K562 (cell line): ENCODE results near the gene CLIP1. TPM values are rescaled to one million over a fixed set of nuclear protein-coding genes. Genes with fewer than 3 reads are reported as not detected.

Experiments used
- CBX1 ChIP-seq: sonication (generic); IDR thresholded peaks from 2 replicates; pipeline ENCODE4 v1.6.1; 2016; ENCODE audit warnings: antibody characterized with exemption, low read depth, mild to moderate bottlenecking
- CREB1 ChIP-seq, 2 experiments: sonication (generic) in 1 of 2; formaldehyde crosslinking in 1 of 2; IDR thresholded peaks; 2 replicates each; pipeline versions ENCODE4 v1.6.1 to v1.8.0; 2012 to 2022; ENCODE audit warnings: inconsistent platforms in 1 of 2, mild to moderate bottlenecking in 1 of 2, missing genetic modification reagents in 1 of 2, moderate library complexity in 1 of 2
- ETS2 ChIP-seq: IDR thresholded peaks from 2 replicates; pipeline ENCODE4 v1.6.1; 2016; ENCODE audit warnings: borderline replicate concordance, missing genetic modification characterization, mild to moderate bottlenecking, moderate library complexity, missing compliant biosample characterization; ENCODE audit not compliant: poor library complexity, severe bottlenecking
- ETV5 ChIP-seq: sonication (generic); formaldehyde crosslinking; IDR thresholded peaks from 2 replicates; pipeline ENCODE4 v1.4.0; 2020; ENCODE audit warnings: low read depth, mild to moderate bottlenecking, missing genetic modification reagents
- HNRNPH1 ChIP-seq: fragments of 200-400 bp; formaldehyde crosslinking; optimal IDR thresholded peaks from 2 replicates; pipeline ENCODE3; 2017; ENCODE audit warnings: low read depth, mild to moderate bottlenecking, low read length, moderate library complexity
- L3MBTL2 ChIP-seq: fragments of 450-650 bp; IDR thresholded peaks from 2 replicates; pipeline ENCODE4 v1.6.1; 2016; ENCODE audit warnings: mild to moderate bottlenecking, moderate library complexity
- MECOM ChIP-seq: fragments of 250-450 bp; sonication (Bioruptor Pico); IDR thresholded peaks from 2 replicates; pipeline ENCODE4 v1.8.0; 2022; ENCODE audit warnings: inconsistent platforms
- MTA3 ChIP-seq: fragments of 450-650 bp; formaldehyde crosslinking; IDR thresholded peaks from 2 replicates; pipeline ENCODE4 v1.6.1; 2017; ENCODE audit warnings: mild to moderate bottlenecking, borderline replicate concordance
- NFIC ChIP-seq: fragments of 450-650 bp; IDR thresholded peaks from 2 replicates; pipeline ENCODE4 v1.6.1; 2017; ENCODE audit warnings: mild to moderate bottlenecking, inconsistent platforms
- NFXL1 ChIP-seq: fragments of 450-650 bp; formaldehyde crosslinking; IDR thresholded peaks from 2 replicates; pipeline ENCODE4 v1.4.0; 2021; ENCODE audit warnings: mild to moderate bottlenecking
- SP1 ChIP-seq: sonication (generic); formaldehyde crosslinking; IDR thresholded peaks from 2 replicates; pipeline ENCODE4 v1.8.1; 2022; ENCODE audit warnings: mild to moderate bottlenecking, missing genetic modification reagents
- TGIF2 ChIP-seq: sonication (generic); formaldehyde crosslinking; IDR thresholded peaks from 2 replicates; pipeline ENCODE4 v1.8.1; 2022; ENCODE audit warnings: mild to moderate bottlenecking, missing genetic modification reagents, moderate library complexity
- TRIM24 ChIP-seq, 2 experiments: fragments of 450-650 bp; IDR thresholded peaks; 2 replicates each; pipeline ENCODE4 v1.6.1; 2016
- ZNF217 ChIP-seq: sonication (generic); formaldehyde crosslinking; IDR thresholded peaks from 2 replicates; pipeline ENCODE4 v1.8.0; 2022; ENCODE audit warnings: mild to moderate bottlenecking, missing genetic modification reagents
- ZNF316 ChIP-seq: fragments of 450-650 bp; IDR thresholded peaks from 2 replicates; pipeline ENCODE4 v1.6.1; 2016
- ZNF75A ChIP-seq: fragments of 450-650 bp; formaldehyde crosslinking; IDR thresholded peaks from 2 replicates; pipeline ENCODE4 v1.4.0; 2020; ENCODE audit warnings: mild to moderate bottlenecking
- polyA plus RNA-seq, 8 experiments: library from polyadenylated mRNA; depleted of rRNA in 4 of 8; stranded (reverse) in 5 of 8; unstranded in 3 of 8; fragments of >200 nt; fragmentation: Nextera tagmentation in 2 of 8; fragmentation: Illumina TruSeq in 1 of 8; extraction: Ambion mirVana in 2 of 8; extraction: Trizol in 1 of 8; gene quantifications; 2 replicates each; pipeline versions ENCODE4 v1.2.1 to v1.2.3, GENCODE V29; 2011 to 2014; ENCODE audit warnings: inconsistent platforms in 1 of 8, missing spikeins in 1 of 8
- total RNA-seq, 7 experiments: library from RNA; depleted of rRNA in 6 of 7; stranded (reverse); fragments of >200 nt in 6 of 7; fragmentation: Illumina TruSeq in 2 of 7; extraction: Trizol in 2 of 7; gene quantifications; 2 replicates each; pipeline versions ENCODE4 v1.2.1 to v1.2.3, GENCODE V29; 2011 to 2021; ENCODE audit warnings: low replicate concordance in 1 of 7
- TF ChIP-seq, protein P1 (sequence below): fragments of 450-650 bp; IDR thresholded peaks from 2 replicates; pipeline ENCODE4 v1.7.1; 2018; ENCODE audit warnings: mild to moderate bottlenecking, low read depth; ENCODE audit not compliant: partially characterized antibody
- TF ChIP-seq, protein P2 (sequence below): fragments of 250-450 bp; sonication (Bioruptor Pico); IDR thresholded peaks from 2 replicates; pipeline ENCODE4 v1.8.0; 2021; ENCODE audit warnings: mild to moderate bottlenecking, moderate library complexity
- TF ChIP-seq, protein P3 (sequence below): fragments of 250-450 bp; sonication (Bioruptor Pico); IDR thresholded peaks from 2 replicates; pipeline ENCODE4 v1.8.0; 2022; ENCODE audit warnings: inconsistent platforms, mild to moderate bottlenecking, moderate library complexity, borderline replicate concordance
- TF ChIP-seq, protein P4 (sequence below), 2 experiments: fragments of 200-800 bp in 1 of 2; sonication (Bioruptor generic) in 1 of 2; sonication (generic) in 1 of 2; formaldehyde crosslinking in 1 of 2; IDR thresholded peaks in 1 of 2; conservative IDR thresholded peaks in 1 of 2; 2 replicates each; pipeline versions ENCODE4 v1.5.0 to v1.6.1; 2016 to 2020; ENCODE audit warnings: missing compliant biosample characterization in 1 of 2, missing genetic modification characterization in 1 of 2, missing genetic modification reagents in 1 of 2

The CLIP1 gene
- total and polyA plus RNA-seq, 9 of the 15 experiments (the other 6 are each of a cell fraction or from before 2014, with no cell fraction given) = 5.8 to 33.9 (median 27.6) TPM

DNA sequence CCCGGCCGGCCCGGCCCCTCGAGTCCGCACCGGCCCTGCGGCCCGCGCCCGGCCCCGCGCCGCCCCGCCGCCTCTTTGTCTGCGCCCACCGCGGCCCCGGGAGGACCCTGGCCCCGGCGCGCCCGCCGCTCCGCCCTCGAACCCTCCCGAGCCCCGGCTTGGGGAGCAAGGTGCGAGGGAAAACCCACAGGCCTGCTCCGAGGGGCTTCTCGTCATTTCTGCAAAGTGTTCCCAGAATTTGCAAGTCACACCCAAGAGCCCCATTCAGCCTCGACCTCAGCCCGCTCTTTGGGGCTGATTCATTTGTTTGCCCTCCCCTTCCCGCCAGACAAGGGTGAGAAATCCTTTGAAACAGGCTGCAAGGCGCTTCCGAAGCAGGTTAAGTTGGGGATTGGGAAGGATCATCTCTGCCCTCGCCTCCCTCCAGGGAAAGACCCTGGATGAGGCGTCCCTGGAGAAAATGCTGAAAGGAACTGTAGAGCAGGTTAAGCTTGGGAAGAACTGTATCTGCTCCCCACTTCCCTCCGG, 325 bp upstream of the CLIP1 start (continued):
- TF ChIP-seq, protein P1, sequence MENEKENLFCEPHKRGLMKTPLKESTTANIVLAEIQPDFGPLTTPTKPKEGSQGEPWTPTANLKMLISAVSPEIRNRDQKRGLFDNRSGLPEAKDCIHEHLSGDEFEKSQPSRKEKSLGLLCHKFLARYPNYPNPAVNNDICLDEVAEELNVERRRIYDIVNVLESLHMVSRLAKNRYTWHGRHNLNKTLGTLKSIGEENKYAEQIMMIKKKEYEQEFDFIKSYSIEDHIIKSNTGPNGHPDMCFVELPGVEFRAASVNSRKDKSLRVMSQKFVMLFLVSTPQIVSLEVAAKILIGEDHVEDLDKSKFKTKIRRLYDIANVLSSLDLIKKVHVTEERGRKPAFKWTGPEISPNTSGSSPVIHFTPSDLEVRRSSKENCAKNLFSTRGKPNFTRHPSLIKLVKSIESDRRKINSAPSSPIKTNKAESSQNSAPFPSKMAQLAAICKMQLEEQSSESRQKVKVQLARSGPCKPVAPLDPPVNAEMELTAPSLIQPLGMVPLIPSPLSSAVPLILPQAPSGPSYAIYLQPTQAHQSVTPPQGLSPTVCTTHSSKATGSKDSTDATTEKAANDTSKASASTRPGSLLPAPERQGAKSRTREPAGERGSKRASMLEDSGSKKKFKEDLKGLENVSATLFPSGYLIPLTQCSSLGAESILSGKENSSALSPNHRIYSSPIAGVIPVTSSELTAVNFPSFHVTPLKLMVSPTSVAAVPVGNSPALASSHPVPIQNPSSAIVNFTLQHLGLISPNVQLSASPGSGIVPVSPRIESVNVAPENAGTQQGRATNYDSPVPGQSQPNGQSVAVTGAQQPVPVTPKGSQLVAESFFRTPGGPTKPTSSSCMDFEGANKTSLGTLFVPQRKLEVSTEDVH = peak; percentile 31
- TF ChIP-seq TGIF2 (CRISPR knock-in tag) (no peak), HNRNPH1 (no peak), SP1 (CRISPR knock-in tag) (peak; percentile 70; the same call in 1 of the 2 replicates), L3MBTL2 (peak; percentile 83), NFIC (no peak), CREB1 (IDR thresholded peaks at IDR 0.05) (no peak), CREB1 (CRISPR knock-in tag; IDR thresholded peaks at IDR 0.05) (0 out of 2 replicates have a peak, but pooled peaks have one; percentile 15), MECOM (CRISPR knock-in tag) (no peak), ETS2 (tag) (no peak), TRIM24 (IDR thresholded peaks at IDR 0.05) (peak in 1 of 2 experiments; percentile 39; a peak in 1 of 4 replicates), NFXL1 (CRISPR knock-in tag) (no peak), ETV5 (peak; percentile 1; the same call in 1 of the 2 replicates), CBX1 (peak; percentile 13), ZNF75A (CRISPR knock-in tag) (no peak), ZNF316 (peak; percentile 75), ZNF217 (CRISPR knock-in tag) (no peak), MTA3 (no peak; the same call in 1 of the 2 replicates)
- TF ChIP-seq, protein P2, sequence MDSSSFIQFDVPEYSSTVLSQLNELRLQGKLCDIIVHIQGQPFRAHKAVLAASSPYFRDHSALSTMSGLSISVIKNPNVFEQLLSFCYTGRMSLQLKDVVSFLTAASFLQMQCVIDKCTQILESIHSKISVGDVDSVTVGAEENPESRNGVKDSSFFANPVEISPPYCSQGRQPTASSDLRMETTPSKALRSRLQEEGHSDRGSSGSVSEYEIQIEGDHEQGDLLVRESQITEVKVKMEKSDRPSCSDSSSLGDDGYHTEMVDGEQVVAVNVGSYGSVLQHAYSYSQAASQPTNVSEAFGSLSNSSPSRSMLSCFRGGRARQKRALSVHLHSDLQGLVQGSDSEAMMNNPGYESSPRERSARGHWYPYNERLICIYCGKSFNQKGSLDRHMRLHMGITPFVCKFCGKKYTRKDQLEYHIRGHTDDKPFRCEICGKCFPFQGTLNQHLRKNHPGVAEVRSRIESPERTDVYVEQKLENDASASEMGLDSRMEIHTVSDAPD = no peak
- TF ChIP-seq, protein P3, sequence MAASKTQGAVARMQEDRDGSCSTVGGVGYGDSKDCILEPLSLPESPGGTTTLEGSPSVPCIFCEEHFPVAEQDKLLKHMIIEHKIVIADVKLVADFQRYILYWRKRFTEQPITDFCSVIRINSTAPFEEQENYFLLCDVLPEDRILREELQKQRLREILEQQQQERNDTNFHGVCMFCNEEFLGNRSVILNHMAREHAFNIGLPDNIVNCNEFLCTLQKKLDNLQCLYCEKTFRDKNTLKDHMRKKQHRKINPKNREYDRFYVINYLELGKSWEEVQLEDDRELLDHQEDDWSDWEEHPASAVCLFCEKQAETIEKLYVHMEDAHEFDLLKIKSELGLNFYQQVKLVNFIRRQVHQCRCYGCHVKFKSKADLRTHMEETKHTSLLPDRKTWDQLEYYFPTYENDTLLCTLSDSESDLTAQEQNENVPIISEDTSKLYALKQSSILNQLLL = no peak
- TF ChIP-seq, protein P4, sequence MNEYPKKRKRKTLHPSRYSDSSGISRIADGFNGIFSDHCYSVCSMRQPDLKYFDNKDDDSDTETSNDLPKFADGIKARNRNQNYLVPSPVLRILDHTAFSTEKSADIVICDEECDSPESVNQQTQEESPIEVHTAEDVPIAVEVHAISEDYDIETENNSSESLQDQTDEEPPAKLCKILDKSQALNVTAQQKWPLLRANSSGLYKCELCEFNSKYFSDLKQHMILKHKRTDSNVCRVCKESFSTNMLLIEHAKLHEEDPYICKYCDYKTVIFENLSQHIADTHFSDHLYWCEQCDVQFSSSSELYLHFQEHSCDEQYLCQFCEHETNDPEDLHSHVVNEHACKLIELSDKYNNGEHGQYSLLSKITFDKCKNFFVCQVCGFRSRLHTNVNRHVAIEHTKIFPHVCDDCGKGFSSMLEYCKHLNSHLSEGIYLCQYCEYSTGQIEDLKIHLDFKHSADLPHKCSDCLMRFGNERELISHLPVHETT (CRISPR knock-in tag; conservative IDR thresholded peaks at IDR 0.05 in 1 of 2, IDR thresholded peaks at IDR 0.05 in 1 of 2) = peak in 1 of 2 experiments; percentile 43; a peak in 1 of 4 replicates
